Hepatocyte (in vitro differentiated cells): ENCODE results near the gene MAST2. TPM values are rescaled to one million over a fixed set of nuclear protein-coding genes. Genes with fewer than 3 reads are reported as not detected.

Experiments used
- DNase-seq: peaks from one replicate; pipeline ENCODE4 v3.0.0-alpha.2; 2016; ENCODE audit warnings: low spot score
- H2AFZ ChIP-seq: fragments of 200-600 bp; sonication (generic); 2 replicates; pipeline ENCODE4 v1.6.0; 2016; ENCODE audit warnings: antibody characterized with exemption, mild to moderate bottlenecking
- H3K27ac ChIP-seq: fragments of 200-600 bp; sonication (generic); 2 replicates; pipeline ENCODE4 v1.5.1; 2016; ENCODE audit warnings: mild to moderate bottlenecking
- H3K27me3 ChIP-seq: fragments of 200-600 bp; sonication (generic); 2 replicates; pipeline ENCODE4 v1.6.1; 2016
- H3K36me3 ChIP-seq: fragments of 200-600 bp; sonication (generic); replicated peaks from 2 replicates; pipeline ENCODE4 v1.5.1; 2016; ENCODE audit warnings: low read depth; ENCODE audit not compliant: insufficient read depth
- H3K4me1 ChIP-seq: fragments of 200-600 bp; sonication (generic); 2 replicates; pipeline ENCODE4 v1.5.1; 2016; ENCODE audit warnings: mild to moderate bottlenecking, moderate library complexity; ENCODE audit not compliant: insufficient read depth
- H3K4me2 ChIP-seq: fragments of 200-600 bp; sonication (generic); 2 replicates; pipeline ENCODE4 v1.6.0; 2016
- H3K4me3 ChIP-seq: fragments of 200-600 bp; sonication (generic); 2 replicates; pipeline ENCODE4 v1.5.1; 2016; ENCODE audit warnings: mild to moderate bottlenecking
- H3K79me2 ChIP-seq: fragments of 200-600 bp; sonication (generic); 2 replicates; pipeline ENCODE4 v1.6.0; 2017; ENCODE audit warnings: mild to moderate bottlenecking
- H3K9me2 ChIP-seq: fragments of 200-600 bp; sonication (generic); replicated peaks from 2 replicates; pipeline ENCODE4 v1.6.0; 2017; ENCODE audit warnings: mild to moderate bottlenecking; ENCODE audit not compliant: insufficient read depth
- H3K9me3 ChIP-seq: fragments of 200-600 bp; sonication (generic); 2 replicates; pipeline ENCODE4 v1.5.1; 2016; ENCODE audit warnings: low read depth, mild to moderate bottlenecking
- H4K20me1 ChIP-seq: fragments of 200-600 bp; sonication (generic); 2 replicates; pipeline ENCODE4 v1.6.0; 2016; ENCODE audit warnings: mild to moderate bottlenecking; ENCODE audit not compliant: insufficient read depth, poor library complexity, severe bottlenecking
- CTCF ChIP-seq: fragments of 200-600 bp; sonication (generic); IDR thresholded peaks from 2 replicates; pipeline ENCODE4 v1.5.1; 2016; ENCODE audit warnings: antibody characterized with exemption, mild to moderate bottlenecking; ENCODE audit not compliant: poor library complexity
- EZH2 ChIP-seq: fragments of 200-600 bp; sonication (generic); IDR thresholded peaks from 2 replicates; pipeline ENCODE4 v1.6.1; 2016; ENCODE audit warnings: antibody characterized with exemption, mild to moderate bottlenecking, borderline replicate concordance
- EZH2phosphoT487 ChIP-seq: fragments of 200-600 bp; sonication (generic); IDR thresholded peaks from one replicate; pipeline ENCODE4 v1.6.1; 2018; ENCODE audit warnings: antibody characterized with exemption, mild to moderate bottlenecking, low read depth, moderate library complexity; ENCODE audit not compliant: unreplicated experiment, severe bottlenecking
- WGBS: methylation state at CpG from one replicate; pipeline ENCODE4 v1.1.6; 2016; ENCODE audit warnings: low lambda C conversion rate; ENCODE audit errors: missing lambda C conversion rate; 5-methylcytosine and 5-hydroxymethylcytosine counted together
- polyA plus RNA-seq: library from polyadenylated mRNA; unstranded; fragments of >200 nt; fragmentation: Nextera tagmentation; extraction: Ambion mirVana; gene quantifications from 2 replicates; pipeline ENCODE4 v1.2.1, GENCODE V29; 2016
- total RNA-seq: library from RNA; depleted of rRNA; stranded (reverse); fragments of >200 nt; gene quantifications from 2 replicates; pipeline ENCODE4 v1.2.3, GENCODE V29; 2014

Gene MAST2
- total and polyA plus RNA-seq, 2 experiments from 2014 or later = 25.8 to 33.5 TPM

- no peak overlapping the region for H3K27ac ChIP-seq
- H3K9me2 ChIP-seq = no peaks in the 10 kb centered on the region
- peaks cover 77% of the 10 kb centered on the region for H3K79me2 ChIP-seq
- H4K20me1 ChIP-seq = no peaks in the 10 kb centered on the region
- no peak overlapping the region for H3K4me2 ChIP-seq
- no peak for TF ChIP-seq EZH2phosphoT487
- TF ChIP-seq EZH2 = no peak
- no peak for TF ChIP-seq CTCF
- H3K9me3 ChIP-seq = no peaks in the 10 kb centered on the region
- DNase-seq = no peak
- H3K4me3 ChIP-seq = no peak overlapping the region
- H3K4me1 ChIP-seq = no peaks in the 10 kb centered on the region
- no peaks in the 10 kb centered on the region for H3K36me3 ChIP-seq
- no peak overlapping the region for H2AFZ ChIP-seq
- no peaks in the 10 kb centered on the region for H3K27me3 ChIP-seq
These were observed 280.2 kb downstream of the MAST2 start for GRCh38 chr1:46083579-46083978.

- Histone ChIP-seq H3K4me3 (no peak overlapping the region), H3K4me1 (no peaks in the 10 kb centered on the region), H4K20me1 (no peaks in the 10 kb centered on the region), H3K79me2 (peaks cover 87% of the 10 kb centered on the region), H2AFZ (no peak overlapping the region), H3K27me3 (no peaks in the 10 kb centered on the region), H3K4me2 (no peak overlapping the region), H3K9me3 (no peaks in the 10 kb centered on the region), H3K36me3 (no peaks in the 10 kb centered on the region), H3K27ac (no peak overlapping the region), H3K9me2 (no peaks in the 10 kb centered on the region)
- WGBS = 59% methylated on average over 1 of the region's 1 CpG
- no peak for DNase-seq
- TF ChIP-seq EZH2phosphoT487 (no peak), CTCF (no peak), EZH2 (no peak)
These were observed 281.4 kb downstream of the MAST2 start for GRCh38 chr1:46084553-46085451.

Other genes starting within 250 kb of the MAST2 start
- gene NASP, start 219.6 kb upstream of the MAST2 start, total RNA-seq = 64.3 and 82.6 TPM in 2 replicates
- 68.6 and 83.0 TPM in 2 replicates for gene NASP, start 219.6 kb upstream of the MAST2 start, polyA plus RNA-seq
- gene CCDC17, start 179.6 kb upstream of the MAST2 start, total RNA-seq = 1.3 and 1.4 TPM in 2 replicates
- gene CCDC17, start 179.6 kb upstream of the MAST2 start, polyA plus RNA-seq = 0.73 and 1.4 TPM in 2 replicates
- 95.8 and 115 TPM in 2 replicates for gene GPBP1L1, start 117.1 kb upstream of the MAST2 start, total RNA-seq
- 56.9 and 67.9 TPM in 2 replicates for gene GPBP1L1, start 117.1 kb upstream of the MAST2 start, polyA plus RNA-seq
- 30.1 and 33.5 TPM in 2 replicates for gene TMEM69, start 115.4 kb upstream of the MAST2 start, total RNA-seq
- 30.6 and 36.5 TPM in 2 replicates for gene TMEM69, start 115.4 kb upstream of the MAST2 start, polyA plus RNA-seq
- gene IPP, start 53.0 kb upstream of the MAST2 start, total RNA-seq = 10.0 and 14.4 TPM in 2 replicates
- 11.9 and 15.3 TPM in 2 replicates for gene IPP, start 53.0 kb upstream of the MAST2 start, polyA plus RNA-seq